Activated CD4-positive, alpha-beta T cell treated with anti-CD3 and anti-CD28 coated beads, Interleukin-2, amount 50 U/mL, for 24 hours (primary cell): ENCODE data around the gene ANAPC2.

Source experiments
- DNase-seq, 2 donors: peaks; one replicate each; pipeline ENCODE4 v3.0.0-alpha.2; 2020; ENCODE audit warnings: low read depth in 1 of 2, low spot score in 1 of 2

The ANAPC2 gene

GRCh38 chr9:137164370-137165249 is 23.8 kb downstream of the ANAPC2 start:
- no peak for DNase-seq

- DNase-seq = no peak
Measured at GRCh38 chr9:137163805-137164204, 24.6 kb downstream of the ANAPC2 start.

DNA sequence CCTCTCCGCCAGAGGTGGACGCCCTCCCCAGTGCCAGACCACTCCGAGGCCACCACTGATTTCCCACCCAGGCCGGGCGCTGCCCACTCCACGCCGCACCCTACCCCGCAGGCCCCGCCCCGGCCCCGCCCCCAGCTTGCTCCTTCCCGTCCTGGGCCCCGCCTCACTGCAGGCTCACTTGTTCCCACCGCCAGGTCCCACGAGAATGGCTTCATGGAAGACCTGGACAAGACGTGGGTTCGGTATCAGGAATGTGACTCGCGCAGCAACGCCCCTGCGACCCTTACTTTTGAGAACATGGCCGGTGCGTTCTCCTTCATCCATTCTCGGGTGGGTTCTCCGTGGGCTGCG is 25.0 kb downstream of the ANAPC2 start:
- no peak for DNase-seq

DNA sequence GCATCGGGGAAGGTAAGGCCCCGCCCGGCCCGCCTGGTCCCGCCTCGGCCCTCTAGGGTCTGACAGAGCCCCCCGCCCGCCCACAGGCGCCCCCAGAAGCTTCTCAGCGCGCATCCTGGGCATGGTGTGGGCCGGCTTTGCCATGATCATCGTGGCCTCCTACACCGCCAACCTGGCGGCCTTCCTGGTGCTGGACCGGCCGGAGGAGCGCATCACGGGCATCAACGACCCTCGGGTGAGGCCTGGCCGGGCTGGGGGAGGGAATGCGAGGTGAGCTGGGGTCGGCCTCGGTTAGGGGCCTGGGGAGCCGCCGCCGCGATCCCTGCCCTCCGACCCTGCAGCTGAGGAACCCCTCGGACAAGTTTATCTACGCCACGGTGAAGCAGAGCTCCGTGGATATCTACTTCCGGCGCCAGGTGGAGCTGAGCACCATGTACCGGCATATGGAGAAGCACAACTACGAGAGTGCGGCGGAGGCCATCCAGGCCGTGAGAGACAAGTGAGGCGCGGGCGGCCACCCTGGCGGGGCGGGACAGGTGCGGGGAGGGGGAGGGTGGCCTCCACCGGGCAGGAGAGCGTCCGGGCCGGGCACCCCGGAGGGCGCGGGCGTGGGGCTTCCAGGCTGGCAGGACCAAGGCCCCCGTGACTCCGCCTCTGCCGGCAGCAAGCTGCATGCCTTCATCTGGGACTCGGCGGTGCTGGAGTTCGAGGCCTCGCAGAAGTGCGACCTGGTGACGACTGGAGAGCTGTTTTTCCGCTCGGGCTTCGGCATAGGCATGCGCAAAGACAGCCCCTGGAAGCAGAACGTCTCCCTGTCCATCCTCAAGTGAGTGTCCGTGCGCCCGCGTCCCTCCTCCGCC is 25.6 kb downstream of the ANAPC2 start:
- DNase-seq = no peak

- no peak for DNase-seq
Measured at GRCh38 chr9:137161558-137162486, 26.5 kb downstream of the ANAPC2 start.

DNA sequence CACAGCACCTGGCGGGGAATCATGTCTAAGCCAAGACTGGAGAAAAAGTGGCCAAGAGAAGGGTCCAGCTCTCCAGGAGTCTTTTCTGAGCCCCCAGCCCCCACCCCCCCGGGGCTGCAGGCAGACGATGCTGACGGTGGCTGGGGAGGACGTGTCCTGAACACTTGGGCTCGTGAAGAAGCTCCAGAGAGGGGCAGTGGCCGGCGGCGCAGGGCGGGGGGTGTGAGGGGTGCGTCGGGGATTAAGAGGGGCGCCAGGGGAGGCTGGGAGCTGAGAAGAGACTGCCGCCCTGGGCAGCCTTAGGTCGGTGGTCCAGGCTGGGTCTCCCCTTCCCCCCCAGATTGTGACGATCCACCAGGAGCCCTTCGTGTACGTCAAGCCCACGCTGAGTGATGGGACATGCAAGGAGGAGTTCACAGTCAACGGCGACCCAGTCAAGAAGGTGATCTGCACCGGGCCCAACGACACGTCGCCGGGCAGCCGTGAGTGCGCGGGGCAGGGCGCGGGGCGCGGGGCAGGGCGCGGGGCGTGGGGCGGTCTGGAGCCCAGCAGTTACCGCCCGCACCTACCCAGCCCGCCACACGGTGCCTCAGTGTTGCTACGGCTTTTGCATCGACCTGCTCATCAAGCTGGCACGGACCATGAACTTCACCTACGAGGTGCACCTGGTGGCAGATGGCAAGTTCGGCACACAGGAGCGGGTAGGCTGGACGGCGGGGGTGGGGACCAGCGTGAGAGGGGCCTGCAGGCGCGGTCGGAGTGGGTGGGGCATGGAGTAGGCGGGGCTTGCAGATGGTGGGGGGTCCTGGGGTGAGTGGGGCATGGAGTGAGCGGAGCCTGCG is 27.4 kb downstream of the ANAPC2 start:
- DNase-seq = no peak

GRCh38 chr9:137160054-137160425 is 28.3 kb downstream of the ANAPC2 start:
- no peak for DNase-seq

- no peak for DNase-seq
Measured at GRCh38 chr9:137159105-137160053, 29.0 kb downstream of the ANAPC2 start.

- no peak for DNase-seq
Measured at GRCh38 chr9:137158625-137159024, 29.7 kb downstream of the ANAPC2 start.

DNA sequence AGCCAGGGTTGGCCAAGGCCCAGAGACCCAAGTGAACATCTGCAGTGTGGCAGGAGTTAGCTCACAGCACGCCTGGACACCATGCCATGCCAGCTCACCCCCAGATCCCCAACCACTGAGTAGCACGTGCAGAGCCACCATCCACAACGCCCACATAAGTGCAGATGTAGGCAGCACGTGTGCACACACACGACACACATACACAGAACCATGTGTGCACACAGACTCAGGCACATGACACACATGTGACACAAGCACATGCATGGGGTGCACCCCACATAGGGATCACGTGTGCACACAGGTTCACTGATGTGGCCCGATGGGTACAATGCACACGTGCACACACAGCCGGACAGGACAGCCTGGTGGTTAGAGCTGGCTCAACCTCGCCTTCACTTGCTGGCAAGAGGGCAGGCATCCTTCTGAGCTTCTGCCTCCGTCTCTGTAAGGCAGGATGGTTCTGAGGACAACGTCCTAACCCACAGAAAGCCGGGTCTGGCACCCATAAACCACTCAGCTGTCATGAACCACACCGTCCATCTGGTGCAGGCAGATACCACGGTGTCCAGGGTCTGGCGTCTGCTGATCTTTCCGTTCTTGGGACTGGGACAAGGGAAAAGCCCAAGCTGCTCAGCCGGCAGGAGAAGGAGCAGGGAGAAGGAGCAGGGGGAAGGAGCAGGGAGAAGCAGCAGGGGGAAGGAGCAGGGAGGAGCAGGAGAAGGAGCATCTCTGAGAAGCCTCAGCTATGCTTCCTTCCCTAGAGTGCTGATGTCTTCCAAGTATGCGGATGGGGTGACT is 30.5 kb downstream of the ANAPC2 start:
- no peak for DNase-seq

DNA sequence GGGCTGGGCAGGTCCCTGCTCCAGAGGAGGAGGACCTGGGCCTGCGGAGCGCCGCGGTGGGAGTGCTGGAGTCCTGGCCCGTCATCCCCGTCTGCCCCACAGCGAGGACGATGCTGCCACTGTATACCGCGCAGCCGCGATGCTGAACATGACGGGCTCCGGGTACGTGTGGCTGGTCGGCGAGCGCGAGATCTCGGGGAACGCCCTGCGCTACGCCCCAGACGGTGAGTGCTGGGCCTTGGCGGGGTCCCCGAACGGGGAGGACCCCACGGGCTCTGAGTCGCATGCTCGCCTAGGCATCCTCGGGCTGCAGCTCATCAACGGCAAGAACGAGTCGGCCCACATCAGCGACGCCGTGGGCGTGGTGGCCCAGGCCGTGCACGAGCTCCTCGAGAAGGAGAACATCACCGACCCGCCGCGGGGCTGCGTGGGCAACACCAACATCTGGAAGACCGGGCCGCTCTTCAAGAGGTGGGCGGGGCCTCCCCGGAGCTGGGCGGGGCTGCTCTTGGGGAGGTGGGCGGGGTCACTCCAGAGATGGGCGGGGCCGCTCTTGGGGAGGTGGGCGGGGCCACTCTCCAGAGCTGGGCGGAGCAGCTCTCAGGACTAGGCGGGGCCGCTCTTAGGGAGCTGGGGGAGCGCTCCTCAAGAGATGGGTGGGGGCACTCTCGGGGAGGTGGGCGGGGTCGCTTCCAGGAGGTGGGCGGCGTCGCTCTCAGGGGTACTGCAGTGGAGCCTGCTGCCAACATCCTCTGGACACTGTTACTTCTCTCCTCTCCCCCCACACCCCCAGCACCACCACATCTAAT is 31.6 kb downstream of the ANAPC2 start:
- peak; percentile 39 for DNase-seq

- no peak for DNase-seq
Measured at GRCh38 chr9:137152844-137153405, 35.4 kb downstream of the ANAPC2 start.

DNA sequence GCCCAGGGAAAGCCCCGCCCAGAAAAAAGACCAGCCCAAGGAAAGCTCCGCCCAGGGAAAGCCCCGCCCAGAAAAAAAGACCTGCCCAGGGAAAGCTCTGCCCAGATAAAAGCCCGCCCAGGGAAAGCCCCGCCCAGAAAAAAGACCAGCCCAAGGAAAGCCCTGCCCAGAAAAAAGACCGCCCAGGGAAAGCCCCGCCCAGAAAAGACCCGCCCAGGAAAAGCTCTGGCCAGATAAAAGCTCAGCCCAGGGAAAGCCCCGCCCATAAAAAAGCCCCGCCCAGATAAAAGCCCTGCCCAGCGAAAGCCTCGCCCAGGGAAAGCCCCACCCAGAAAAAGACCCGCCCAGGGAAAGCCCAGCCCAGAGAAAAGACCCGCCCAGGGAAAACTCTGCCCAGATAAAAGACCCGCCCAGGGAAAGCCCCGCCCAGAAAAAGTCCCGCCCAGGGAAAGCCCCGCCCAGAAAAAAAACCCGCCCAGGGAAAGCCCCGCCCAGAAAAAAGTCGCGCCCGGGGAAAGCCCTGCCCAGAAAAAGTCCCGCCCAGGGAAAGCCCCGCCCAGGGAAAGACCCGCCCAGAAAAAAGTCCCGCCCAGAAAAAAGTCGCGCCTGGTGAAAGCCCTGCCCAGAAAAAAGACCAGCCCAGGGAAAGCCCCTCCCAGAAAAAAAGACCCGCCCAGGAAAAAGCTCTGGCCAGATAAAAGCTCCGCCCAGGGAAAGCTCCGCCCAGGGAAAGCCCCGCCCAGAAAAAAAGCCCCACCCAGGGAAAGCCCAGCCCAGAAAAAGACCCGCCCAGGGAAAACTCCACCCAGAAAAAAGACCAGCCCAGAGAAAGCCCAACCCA is 37.5 kb downstream of the ANAPC2 start:
- DNase-seq = peak in 1 of 2 donors; percentile 39

GRCh38 chr9:137149942-137150616 is 38.3 kb downstream of the ANAPC2 start:
- DNase-seq = no peak

DNA sequence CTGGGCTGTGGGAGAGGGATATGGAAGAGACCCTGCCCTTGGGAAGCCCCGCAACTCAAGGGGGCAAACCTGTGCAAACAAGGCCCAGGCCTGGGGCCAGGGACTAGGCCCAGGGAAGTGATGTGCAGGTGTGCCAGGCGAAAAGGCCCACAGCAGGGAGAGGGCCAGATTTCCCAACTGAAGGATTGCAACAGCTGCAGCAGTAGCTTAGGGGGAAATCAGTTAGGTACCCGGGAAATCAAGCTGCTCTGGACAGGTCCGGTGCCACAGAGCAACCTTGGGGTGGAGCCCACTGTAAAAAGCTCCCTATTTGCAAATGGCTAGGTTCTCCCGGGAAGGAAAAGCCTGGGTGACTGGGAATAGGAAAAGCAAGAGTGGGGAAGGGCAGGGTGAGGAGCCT is 39.0 kb downstream of the ANAPC2 start:
- DNase-seq = no peak

- no peak for DNase-seq
Measured at GRCh38 chr9:137148661-137149060, 39.7 kb downstream of the ANAPC2 start.
